Suprapubic skin (tissue), 4 donors: ENCODE results near the gene OR2H1. TPM values are rescaled to one million over a fixed set of nuclear protein-coding genes. Genes with fewer than 3 reads are reported as not detected.

Source experiments
- DNase-seq, 2 donors: peaks; one replicate each; pipeline ENCODE4 v3.0.0-alpha.2; 2019; ENCODE audit warnings: low spot score in 2 of 2
- H3K27ac ChIP-seq: fragments of 200-600 bp; sonication (generic); one replicate; pipeline ENCODE4 v1.5.1; 2019
- H3K27me3 ChIP-seq: fragments of 200-600 bp; sonication (generic); one replicate; pipeline ENCODE4 v1.5.1; 2019
- H3K36me3 ChIP-seq: fragments of 200-600 bp; sonication (generic); one replicate; pipeline ENCODE4 v1.5.1; 2019
- H3K4me1 ChIP-seq: fragments of 200-600 bp; sonication (generic); one replicate; pipeline ENCODE4 v1.5.1; 2019
- H3K4me3 ChIP-seq: fragments of 200-600 bp; sonication (generic); one replicate; pipeline ENCODE4 v1.5.1; 2019; ENCODE audit warnings: mild to moderate bottlenecking
- H3K9me3 ChIP-seq: fragments of 200-600 bp; sonication (generic); one replicate; pipeline ENCODE4 v1.5.1; 2019
- EP300 ChIP-seq: sonication (generic); formaldehyde crosslinking; IDR thresholded peaks from one replicate; pipeline ENCODE4 v1.6.1; 2017; ENCODE audit warnings: antibody characterized with exemption
- POLR2A ChIP-seq, 2 donors: fragments of 450-650 bp; IDR thresholded peaks; one replicate each; pipeline ENCODE4 v1.6.1; 2017; ENCODE audit warnings: antibody characterized with exemption in 2 of 2, mild to moderate bottlenecking in 2 of 2, moderate library complexity in 2 of 2
- POLR2AphosphoS5 ChIP-seq, 3 donors: sonication (generic); formaldehyde crosslinking; IDR thresholded peaks; one replicate each; pipeline ENCODE4 v1.6.1; 2017; ENCODE audit warnings: antibody characterized with exemption in 3 of 3
- WGBS: methylation state at CpG from one replicate; pipeline ENCODE4 v1.1.5; 2018; 5-methylcytosine and 5-hydroxymethylcytosine counted together
- total RNA-seq, 4 donors: library from RNA; depleted of rRNA; stranded (reverse); fragments of >200 nt; gene quantifications; one replicate each; pipeline ENCODE4 v1.1.0, GENCODE V29; 2016
- TF ChIP-seq, protein P1 (sequence below), 2 donors: fragments of 200-600 bp in 1 of 2; fragments of 450-650 bp in 1 of 2; sonication (generic) in 1 of 2; IDR thresholded peaks; one replicate each; pipeline ENCODE4 v1.5.1; 2016 to 2019; ENCODE audit warnings: antibody characterized with exemption in 2 of 2, mild to moderate bottlenecking in 1 of 2, moderate library complexity in 1 of 2

The OR2H1 gene
- total RNA-seq, 4 donors from 2014 or later: not detected

DNA sequence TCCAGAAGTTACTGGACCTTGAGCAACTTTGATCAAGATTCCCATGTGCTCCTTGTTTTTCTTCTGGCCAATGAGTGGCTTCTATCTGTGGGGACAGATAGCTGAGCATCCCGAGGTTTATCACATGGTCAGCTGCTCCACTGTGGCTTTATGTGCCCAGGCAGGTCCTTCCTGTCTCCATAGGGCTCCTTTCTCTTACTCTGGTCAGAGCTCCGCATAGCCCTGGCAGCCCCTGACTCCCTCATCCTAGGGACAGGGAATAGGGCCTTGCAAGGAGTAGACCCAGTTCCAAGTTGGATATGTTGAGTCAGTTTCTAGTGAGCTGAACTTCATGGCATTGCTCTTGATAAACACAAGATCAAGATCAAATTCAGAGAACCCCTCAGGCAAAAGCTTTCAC, 37.2 kb downstream of the OR2H1 start:
- Histone ChIP-seq H3K4me1 (no peaks in the 10 kb centered on the region), H3K27ac (no peak overlapping the region), H3K4me3 (no peak overlapping the region), H3K36me3 (no peaks in the 10 kb centered on the region), H3K9me3 (no peaks in the 10 kb centered on the region), H3K27me3 (no peaks in the 10 kb centered on the region)
- DNase-seq: no peak
- TF ChIP-seq POLR2AphosphoS5 (IDR thresholded peaks at IDR 0.05) (no peak), EP300 (no peak), POLR2A (IDR thresholded peaks at IDR 0.05) (no peak)
- TF ChIP-seq, protein P1, sequence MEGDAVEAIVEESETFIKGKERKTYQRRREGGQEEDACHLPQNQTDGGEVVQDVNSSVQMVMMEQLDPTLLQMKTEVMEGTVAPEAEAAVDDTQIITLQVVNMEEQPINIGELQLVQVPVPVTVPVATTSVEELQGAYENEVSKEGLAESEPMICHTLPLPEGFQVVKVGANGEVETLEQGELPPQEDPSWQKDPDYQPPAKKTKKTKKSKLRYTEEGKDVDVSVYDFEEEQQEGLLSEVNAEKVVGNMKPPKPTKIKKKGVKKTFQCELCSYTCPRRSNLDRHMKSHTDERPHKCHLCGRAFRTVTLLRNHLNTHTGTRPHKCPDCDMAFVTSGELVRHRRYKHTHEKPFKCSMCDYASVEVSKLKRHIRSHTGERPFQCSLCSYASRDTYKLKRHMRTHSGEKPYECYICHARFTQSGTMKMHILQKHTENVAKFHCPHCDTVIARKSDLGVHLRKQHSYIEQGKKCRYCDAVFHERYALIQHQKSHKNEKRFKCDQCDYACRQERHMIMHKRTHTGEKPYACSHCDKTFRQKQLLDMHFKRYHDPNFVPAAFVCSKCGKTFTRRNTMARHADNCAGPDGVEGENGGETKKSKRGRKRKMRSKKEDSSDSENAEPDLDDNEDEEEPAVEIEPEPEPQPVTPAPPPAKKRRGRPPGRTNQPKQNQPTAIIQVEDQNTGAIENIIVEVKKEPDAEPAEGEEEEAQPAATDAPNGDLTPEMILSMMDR (IDR thresholded peaks at IDR 0.05): no peak
- WGBS: 88% methylated on average over 1 of the region's 2 CpGs

DNA sequence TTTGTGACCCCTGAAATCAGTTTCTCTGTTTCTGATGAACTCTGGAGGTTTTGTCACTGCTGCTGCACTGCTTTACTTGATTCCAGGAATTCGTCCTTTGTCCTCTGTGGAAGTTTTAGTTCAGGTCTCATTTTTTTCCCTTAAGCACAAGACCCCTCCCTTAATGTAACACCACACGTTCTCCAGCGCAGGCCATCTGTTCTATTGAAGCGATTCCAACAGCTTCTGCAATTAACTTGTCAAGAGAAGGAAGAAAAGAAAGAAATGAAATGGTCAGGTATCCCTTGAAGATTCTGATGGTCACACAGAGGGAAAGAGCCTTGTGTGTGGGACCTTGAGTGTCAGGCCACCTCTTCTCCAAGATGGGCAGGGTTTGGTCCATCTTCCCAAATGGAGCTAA, 38.6 kb downstream of the OR2H1 start:
- Histone ChIP-seq H3K4me3 (no peak overlapping the region), H3K9me3 (no peaks in the 10 kb centered on the region), H3K36me3 (no peaks in the 10 kb centered on the region), H3K27ac (no peak overlapping the region), H3K4me1 (no peaks in the 10 kb centered on the region), H3K27me3 (peaks cover 6% of the 10 kb centered on the region)
- 72% methylated on average over 4 of the region's 4 CpGs for WGBS
- no peak for TF ChIP-seq POLR2AphosphoS5 (IDR thresholded peaks at IDR 0.05)
- no peak for TF ChIP-seq EP300
- no peak for TF ChIP-seq POLR2A (IDR thresholded peaks at IDR 0.05)
- TF ChIP-seq, protein P1 (IDR thresholded peaks at IDR 0.05): no peak
- DNase-seq: no peak

DNA sequence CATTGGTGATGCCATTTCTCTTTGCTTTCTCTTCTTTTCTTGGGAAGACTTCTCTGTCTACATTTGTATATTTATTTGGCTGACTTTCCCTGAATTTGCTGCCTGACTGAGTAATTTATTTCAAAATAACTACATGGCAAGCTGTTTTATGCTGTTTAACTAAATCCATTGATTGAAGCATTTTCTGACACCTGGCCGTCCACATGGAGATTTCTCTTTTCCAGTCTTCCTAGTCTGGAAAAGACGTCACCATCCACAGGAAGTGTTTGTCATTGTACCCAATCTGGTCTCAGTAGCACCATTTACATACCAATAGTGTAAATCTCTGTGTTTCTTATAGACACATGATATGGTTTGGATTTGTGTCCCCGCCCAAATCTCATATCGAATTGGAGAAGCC, 40.0 kb downstream of the OR2H1 start:
- TF ChIP-seq EP300 (no peak), POLR2A (IDR thresholded peaks at IDR 0.05) (no peak), POLR2AphosphoS5 (IDR thresholded peaks at IDR 0.05) (no peak)
- TF ChIP-seq, protein P1 (IDR thresholded peaks at IDR 0.05): no peak
- no peaks in the 10 kb centered on the region for H3K4me1 ChIP-seq
- H3K9me3 ChIP-seq: no peaks in the 10 kb centered on the region
- H3K27me3 ChIP-seq: peaks cover 8% of the 10 kb centered on the region
- 84% methylated on average over 4 of the region's 4 CpGs for WGBS
- no peak overlapping the region for H3K4me3 ChIP-seq
- no peak overlapping the region for H3K27ac ChIP-seq
- DNase-seq: no peak
- no peaks in the 10 kb centered on the region for H3K36me3 ChIP-seq

DNA sequence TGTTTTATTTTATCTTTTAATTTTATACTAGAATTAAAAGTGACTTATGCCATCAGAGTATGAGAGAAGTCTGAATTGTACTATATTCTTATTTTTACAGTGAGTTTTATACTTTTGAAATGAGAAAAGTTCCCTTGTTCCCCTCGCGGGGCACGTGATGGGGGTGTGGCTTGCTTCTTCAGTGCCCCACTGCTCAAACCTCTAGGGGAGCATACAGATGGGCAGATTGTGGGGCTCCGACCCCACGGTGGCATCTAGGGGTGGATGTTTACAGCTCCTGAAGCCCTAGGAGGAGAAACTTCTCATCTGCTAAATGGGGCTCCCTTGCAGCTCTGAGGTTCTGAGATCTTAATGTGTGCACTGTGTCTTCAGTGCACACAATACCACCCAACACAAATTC, 42.7 kb downstream of the OR2H1 start:
- Histone ChIP-seq H3K27ac (no peak overlapping the region), H3K36me3 (no peaks in the 10 kb centered on the region), H3K4me3 (no peak overlapping the region), H3K27me3 (peaks cover 11% of the 10 kb centered on the region), H3K9me3 (no peaks in the 10 kb centered on the region), H3K4me1 (no peaks in the 10 kb centered on the region)
- no peak for DNase-seq
- 85% methylated on average over 3 of the region's 5 CpGs for WGBS
- no peak for TF ChIP-seq POLR2AphosphoS5 (IDR thresholded peaks at IDR 0.05)
- TF ChIP-seq, protein P1 (IDR thresholded peaks at IDR 0.05): no peak
- TF ChIP-seq EP300: no peak
- TF ChIP-seq POLR2A (IDR thresholded peaks at IDR 0.05): no peak

DNA sequence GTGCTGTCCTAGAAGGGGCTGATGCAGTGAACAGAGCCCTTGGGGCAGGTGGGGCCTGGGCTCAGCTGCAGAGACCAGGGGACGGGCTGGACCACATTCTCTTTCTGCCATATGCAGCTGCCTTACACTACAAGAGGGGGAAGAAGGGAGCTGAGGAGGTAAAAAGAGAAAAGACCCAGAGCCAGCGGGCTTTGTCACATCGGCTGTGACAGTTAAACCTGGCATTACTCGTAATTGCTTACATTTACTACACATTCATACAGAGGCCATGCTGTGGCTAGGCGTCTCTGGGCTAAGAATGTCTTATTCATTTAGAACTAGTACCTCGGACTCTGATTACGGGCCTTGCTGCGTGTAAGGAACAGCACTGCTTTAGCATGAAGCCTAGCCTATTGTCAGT, 43.6 kb downstream of the OR2H1 start:
- no peaks in the 10 kb centered on the region for H3K9me3 ChIP-seq
- no peak overlapping the region for H3K27ac ChIP-seq
- DNase-seq: no peak
- peaks cover 11% of the 10 kb centered on the region for H3K27me3 ChIP-seq
- 86% methylated on average over 8 of the region's 8 CpGs for WGBS
- no peaks in the 10 kb centered on the region for H3K4me1 ChIP-seq
- H3K36me3 ChIP-seq: no peaks in the 10 kb centered on the region
- TF ChIP-seq EP300 (no peak), POLR2AphosphoS5 (IDR thresholded peaks at IDR 0.05) (no peak), POLR2A (IDR thresholded peaks at IDR 0.05) (no peak)
- TF ChIP-seq, protein P1 (IDR thresholded peaks at IDR 0.05): no peak
- H3K4me3 ChIP-seq: no peak overlapping the region
